GM12865 (cell line): Measurements from ENCODE around the gene DNAJB2.
A peak's percentile ranks its signal among the peaks of the same experiment; 100 is the strongest.

Source experiments
- DNase-seq: peaks from one replicate; pipeline ENCODE4 v3.0.0; 2010; ENCODE audit warnings: low read depth
- H3K4me3 ChIP-seq: 2 replicates; pipeline ENCODE4 v1.5.1; 2011; ENCODE audit warnings: mild to moderate bottlenecking, low read depth, low read length, control low read depth
- CTCF ChIP-seq: IDR thresholded peaks from 2 replicates; pipeline ENCODE4 v1.5.1; 2011; ENCODE audit warnings: low read length, control low read depth, low read depth, inconsistent platforms; ENCODE audit not compliant: insufficient read depth; ENCODE audit errors: missing control alignments

Gene DNAJB2

GRCh38 chr2:219279151-219279915 lies at the start of gene DNAJB2:
DNAJB2 (plus strand) TSS chr2:219279366; CDS start chr2:219279834, 468 bp downstream.
- TF ChIP-seq CTCF, result no peak

DNA sequence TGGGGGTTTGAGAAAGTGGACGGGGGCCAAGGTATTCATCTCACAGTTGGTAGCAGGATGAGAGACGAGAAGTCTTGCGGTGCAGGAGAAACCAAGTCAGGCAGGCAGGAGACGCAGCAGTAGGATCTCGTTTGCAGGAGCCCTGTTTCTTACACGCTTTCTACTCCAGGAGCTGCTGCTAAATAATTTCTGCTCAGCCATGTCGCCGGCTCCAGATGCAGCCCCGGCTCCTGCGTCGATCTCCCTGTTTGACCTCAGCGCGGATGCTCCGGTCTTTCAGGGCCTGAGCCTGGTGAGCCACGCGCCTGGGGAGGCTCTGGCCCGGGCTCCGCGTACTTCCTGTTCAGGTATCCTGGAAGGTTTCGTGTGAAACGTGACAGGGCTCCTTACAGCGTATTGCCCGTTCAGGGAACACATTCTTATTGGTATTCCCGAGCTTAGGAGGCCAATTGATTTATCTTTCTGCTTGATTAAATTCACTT lies 49.1 kb upstream of the DNAJB2 start:
- peak; percentile 66 for DNase-seq
- no peak for TF ChIP-seq CTCF

More at GRCh38 chr2:219279151-219279915, at the start of gene DNAJB2:
- peak within 1 kb of the TSS; percentile 75 for H3K4me3 ChIP-seq
- DNase-seq, result peak; percentile 99

DNA sequence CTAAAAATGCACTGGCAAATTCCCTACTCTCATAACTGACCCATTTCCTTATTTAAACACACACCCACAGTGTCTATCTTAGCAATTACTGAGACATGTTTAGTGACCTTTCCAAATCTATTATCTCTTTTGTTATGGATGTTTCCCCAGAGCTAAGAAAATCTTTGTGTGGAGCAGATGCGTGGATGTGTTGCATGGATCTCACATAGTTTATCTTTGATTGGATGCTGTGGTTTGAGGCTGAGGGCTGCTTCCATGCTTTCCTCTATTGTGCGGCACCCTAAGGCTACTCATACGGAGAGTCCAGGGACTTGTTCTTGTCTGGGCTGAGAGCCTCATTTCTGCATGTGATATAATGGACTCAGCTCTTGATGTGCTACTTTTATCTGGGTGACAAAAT lies 44.8 kb upstream of the DNAJB2 start:
- no peak for TF ChIP-seq CTCF
- DNase-seq, result no peak

More for the DNA sequence above, 49.1 kb upstream of the DNAJB2 start:
- peak overlapping the region; percentile 96 for H3K4me3 ChIP-seq

GRCh38 chr2:219243291-219243761 lies 35.8 kb upstream of the DNAJB2 start:
- DNase-seq, result no peak
- H3K4me3 ChIP-seq, result no peak overlapping the region
- TF ChIP-seq CTCF, result no peak

More for the DNA sequence above, 44.8 kb upstream of the DNAJB2 start:
- H3K4me3 ChIP-seq, result no peak overlapping the region

- H3K4me3 ChIP-seq, result peak overlapping the region; percentile 82
- DNase-seq, result no peak
- no peak for TF ChIP-seq CTCF
Measured at GRCh38 chr2:219244789-219245147, 34.4 kb upstream of the DNAJB2 start.

DNA sequence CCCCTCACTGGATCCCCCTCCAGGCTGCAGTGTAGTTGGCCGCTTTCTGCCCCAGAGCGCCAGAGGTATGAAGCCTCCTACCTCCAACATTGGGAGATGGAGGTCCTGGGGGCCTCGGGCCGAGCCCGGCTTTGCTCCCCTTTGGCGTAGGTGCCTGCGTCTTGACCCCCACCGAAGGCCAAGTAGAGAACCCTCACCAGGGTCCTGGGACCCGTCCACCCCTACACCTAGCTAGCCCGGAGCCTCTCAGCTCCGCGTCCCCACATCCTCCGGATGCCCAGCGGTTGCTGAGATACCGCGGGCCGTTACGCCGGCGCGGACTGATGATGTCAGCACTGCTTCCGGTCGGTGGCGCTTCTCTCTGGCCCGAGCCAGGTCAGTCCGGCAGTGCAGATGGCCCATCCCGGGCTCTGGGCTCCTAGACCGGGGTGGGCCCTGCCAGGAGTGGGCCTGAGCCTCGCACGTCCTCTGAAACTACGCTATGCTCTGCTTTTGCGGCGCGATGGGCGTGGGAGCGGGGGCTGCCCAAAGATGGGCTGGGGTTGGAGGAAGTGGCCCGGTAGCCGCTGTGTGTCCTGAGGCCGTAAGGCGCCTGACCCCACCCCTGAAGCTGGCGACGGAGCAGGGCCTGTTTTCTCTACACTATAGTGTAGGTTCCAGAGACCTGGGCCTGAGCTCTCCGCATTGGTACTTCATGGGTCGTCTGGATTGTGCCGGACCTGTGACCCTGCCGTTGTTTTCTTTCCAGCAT lies 33.8 kb upstream of the DNAJB2 start, which contains the start of the genes GLB1L and STK16:
TSS of gene GLB1L (minus strand) at position 297 of the 751 bp plus-strand sequence. CDS start 1,871 bp downstream, outside the sequence.
TSS of gene STK16 (plus strand) at position 332 of the 751 bp plus-strand sequence. CDS start 521 bp downstream, outside the sequence.
- peak; percentile 96 for DNase-seq
- TF ChIP-seq CTCF, result no peak
- H3K4me3 ChIP-seq, result peak within 1 kb of the TSS; percentile 82
